Measurements from ENCODE around the gene KRT2. TPM values are rescaled to one million over a fixed set of nuclear protein-coding genes. Genes with fewer than 3 reads are reported as not detected.

KRT2 gene
- total RNA-seq, 2 donors from 2014 or later, result not detected

- 83 to 100% methylated on average over 1 of the region's 1 CpG for WGBS, 2 donors
- intact Hi-C loops (cut with DNase I), result no loop called here
- peaks cover 7% of the 10 kb centered on the region for H3K4me1 ChIP-seq
- DNase-seq, result no peak
- no peaks in the 10 kb centered on the region for H3K27me3 ChIP-seq
- no peaks in the 10 kb centered on the region for H3K36me3 ChIP-seq (replicated peaks in 1 of 2; ENCODE audit: insufficient read depth in 1 of 2, low read depth in 2 of 2)
- TF ChIP-seq POLR2A (IDR thresholded peaks at IDR 0.05) (no peak), CTCF (IDR thresholded peaks at IDR 0.05) (no peak)
- no peaks in the 10 kb centered on the region for H3K9me3 ChIP-seq
- ATAC-seq, result no peak
- H3K27ac ChIP-seq, result no peak overlapping the region
- no peak overlapping the region for H3K4me3 ChIP-seq
These were observed 37.9 kb upstream of the KRT2 start for GRCh38 chr12:52689936-52690335.

GRCh38 chr12:52689239-52689638 is 37.2 kb upstream of the KRT2 start:
- intact Hi-C loops (cut with DNase I), result no loop called here
- Histone ChIP-seq H3K4me1 (peaks cover 7% of the 10 kb centered on the region), H3K4me3 (no peak overlapping the region), H3K36me3 (replicated peaks in 1 of 2; ENCODE audit: insufficient read depth in 1 of 2, low read depth in 2 of 2) (no peaks in the 10 kb centered on the region), H3K27ac (no peak overlapping the region), H3K27me3 (no peaks in the 10 kb centered on the region), H3K9me3 (no peaks in the 10 kb centered on the region)
- no peak for TF ChIP-seq POLR2A (IDR thresholded peaks at IDR 0.05)
- no peak for TF ChIP-seq CTCF (IDR thresholded peaks at IDR 0.05)
- no peak for DNase-seq
- no peak for ATAC-seq

- 50 to 68% methylated on average over 2 of the region's 2 CpGs for WGBS, 2 donors
- no peak for ATAC-seq
These were observed 36.5 kb upstream of the KRT2 start for GRCh38 chr12:52688481-52688880.

GRCh38 chr12:52687497-52688385 is 35.7 kb upstream of the KRT2 start:
- ATAC-seq (no peak), DNase-seq (no peak)
- Histone ChIP-seq H3K36me3 (replicated peaks in 1 of 2; ENCODE audit: insufficient read depth in 1 of 2, low read depth in 2 of 2) (no peaks in the 10 kb centered on the region), H3K4me1 (peaks cover 7% of the 10 kb centered on the region), H3K27ac (no peak overlapping the region), H3K4me3 (no peak overlapping the region), H3K27me3 (no peaks in the 10 kb centered on the region), H3K9me3 (no peaks in the 10 kb centered on the region)
- intact Hi-C loops (cut with DNase I), result no loop called here
- TF ChIP-seq CTCF (IDR thresholded peaks at IDR 0.05), result no peak
- no peak for TF ChIP-seq POLR2A (IDR thresholded peaks at IDR 0.05)
- WGBS, 2 donors, result 61 to 75% methylated on average over 8 of the region's 8 CpGs

More at GRCh38 chr12:52688481-52688880, 36.5 kb upstream of the KRT2 start:
- no peak overlapping the region for H3K4me3 ChIP-seq
- no peak for DNase-seq
- TF ChIP-seq CTCF (IDR thresholded peaks at IDR 0.05) (no peak), POLR2A (IDR thresholded peaks at IDR 0.05) (no peak)
- peaks cover 7% of the 10 kb centered on the region for H3K4me1 ChIP-seq
- no peaks in the 10 kb centered on the region for H3K9me3 ChIP-seq
- H3K27ac ChIP-seq, result no peak overlapping the region
- intact Hi-C loops (cut with DNase I), result no loop called here
- no peaks in the 10 kb centered on the region for H3K27me3 ChIP-seq
- no peaks in the 10 kb centered on the region for H3K36me3 ChIP-seq (replicated peaks in 1 of 2; ENCODE audit: insufficient read depth in 1 of 2, low read depth in 2 of 2)

Data from body of pancreas (tissue), 4 donors.